SK-N-SH treated with all-trans-retinoic acid at 6 μM for 48 hours (cell line): ENCODE results near the gene CLCNKA.
A peak's percentile ranks its signal among the peaks of the same experiment; 100 is the strongest.

Source experiments
- ATAC-seq: fragments of 200-7000 bp; cut with Tn5 transposase; 3 replicates; pipeline ENCODE4 v1.9.1; 2020; ENCODE audit warnings: mild to moderate bottlenecking, moderate library complexity
- ARNTL ChIP-seq: fragments of 450-650 bp; formaldehyde crosslinking; IDR thresholded peaks from 2 replicates; pipeline ENCODE4 v1.5.0; 2020; ENCODE audit warnings: low read depth, mild to moderate bottlenecking, moderate library complexity, borderline replicate concordance
- BACH2 ChIP-seq: fragments of 250-450 bp; sonication (Bioruptor Pico); IDR thresholded peaks from 2 replicates; pipeline ENCODE4 v1.9.0; 2021; ENCODE audit warnings: mild to moderate bottlenecking, borderline replicate concordance
- CREB5 ChIP-seq: fragments of 250-450 bp; sonication (Bioruptor Pico); IDR thresholded peaks from 2 replicates; pipeline ENCODE4 v1.5.1; 2020; ENCODE audit warnings: low read depth, mild to moderate bottlenecking, moderate library complexity
- CSDC2 ChIP-seq: fragments of 250-450 bp; sonication (Bioruptor Pico); IDR thresholded peaks from 2 replicates; pipeline ENCODE4 v1.5.0; 2020; ENCODE audit warnings: mild to moderate bottlenecking, moderate library complexity
- GLIS3 ChIP-seq: fragments of 250-450 bp; sonication (Bioruptor Pico); IDR thresholded peaks from 2 replicates; pipeline ENCODE4 v1.5.0; 2020; ENCODE audit warnings: mild to moderate bottlenecking, moderate library complexity
- ISL1 ChIP-seq: fragments of 250-450 bp; sonication (Bioruptor Pico); IDR thresholded peaks from 2 replicates; pipeline ENCODE4 v2.1.2; 2022; ENCODE audit warnings: mild to moderate bottlenecking, moderate library complexity
- OSR1 ChIP-seq: fragments of 250-450 bp; sonication (Bioruptor Pico); IDR thresholded peaks from 2 replicates; pipeline ENCODE4 v1.8.0; 2022; ENCODE audit warnings: moderate library complexity, mild to moderate bottlenecking, inconsistent platforms
- PATZ1 ChIP-seq: fragments of 250-450 bp; sonication (Bioruptor Pico); IDR thresholded peaks from 2 replicates; pipeline ENCODE4 v1.8.0; 2020; ENCODE audit warnings: mild to moderate bottlenecking, moderate library complexity, borderline replicate concordance
- POU6F1 ChIP-seq: fragments of 250-450 bp; sonication (Bioruptor Pico); IDR thresholded peaks from 2 replicates; pipeline ENCODE4 v1.8.0; 2021; ENCODE audit warnings: low read depth, mild to moderate bottlenecking, moderate library complexity, borderline replicate concordance
- PPARA ChIP-seq: fragments of 250-450 bp; sonication (Bioruptor Pico); IDR thresholded peaks from 2 replicates; pipeline ENCODE4 v1.5.0; 2020; ENCODE audit warnings: mild to moderate bottlenecking, borderline replicate concordance
- SNAI2 ChIP-seq: fragments of 250-450 bp; sonication (Bioruptor Pico); IDR thresholded peaks from 2 replicates; pipeline ENCODE4 v1.5.0; 2020; ENCODE audit warnings: mild to moderate bottlenecking, moderate library complexity
- TSHZ2 ChIP-seq: fragments of 250-450 bp; sonication (Bioruptor Pico); IDR thresholded peaks from 2 replicates; pipeline ENCODE4 v1.5.0; 2020; ENCODE audit warnings: mild to moderate bottlenecking, moderate library complexity
- ZC3H10 ChIP-seq: fragments of 250-450 bp; sonication (Bioruptor Pico); IDR thresholded peaks from 2 replicates; pipeline ENCODE4 v1.5.1; 2021; ENCODE audit warnings: mild to moderate bottlenecking, moderate library complexity
- ZFP30 ChIP-seq: fragments of 450-650 bp; formaldehyde crosslinking; IDR thresholded peaks from 2 replicates; pipeline ENCODE4 v1.5.0; 2022; ENCODE audit warnings: mild to moderate bottlenecking, moderate library complexity
- ZNF565 ChIP-seq: fragments of 450-650 bp; formaldehyde crosslinking; conservative IDR thresholded peaks from 2 replicates; pipeline ENCODE4 v1.5.0; 2020; ENCODE audit warnings: low read depth, mild to moderate bottlenecking, moderate library complexity
- ZNF8 ChIP-seq: fragments of 450-650 bp; formaldehyde crosslinking; IDR thresholded peaks from 2 replicates; pipeline ENCODE4 v1.5.0; 2020; ENCODE audit warnings: mild to moderate bottlenecking, moderate library complexity

Gene CLCNKA

GRCh38 chr1:16015960-16016901, 5.6 kb upstream of the CLCNKA start:
- TF ChIP-seq PATZ1 (CRISPR knock-in tag) (no peak), GLIS3 (CRISPR knock-in tag) (no peak), CREB5 (CRISPR knock-in tag) (no peak), ARNTL (no peak), ZNF565 (CRISPR knock-in tag) (no peak)
- ATAC-seq = no peak

- no peak for TF ChIP-seq BACH2 (CRISPR knock-in tag)
- TF ChIP-seq TSHZ2 (CRISPR knock-in tag) = no peak
- TF ChIP-seq SNAI2 = no peak
- TF ChIP-seq ZNF8 = no peak
- TF ChIP-seq PPARA (CRISPR knock-in tag) = no peak
- no peak for TF ChIP-seq ZNF565 (CRISPR knock-in tag)
- TF ChIP-seq ZFP30 (CRISPR knock-in tag) = no peak
- TF ChIP-seq ZC3H10 (CRISPR knock-in tag) = no peak
- no peak for TF ChIP-seq OSR1
- TF ChIP-seq PATZ1 (CRISPR knock-in tag) = no peak
- TF ChIP-seq POU6F1 (CRISPR knock-in tag) = no peak
- no peak for ATAC-seq
These were observed 4.8 kb upstream of the CLCNKA start for GRCh38 chr1:16017076-16017460.

GRCh38 chr1:16017461-16018303, 4.2 kb upstream of the CLCNKA start, which contains the start of gene HSPB7:
TSS of gene HSPB7 (minus strand) at chr1:16018043. CDS start at chr1:16017963, 80 bp downstream.
- ATAC-seq = peak; percentile 83
- TF ChIP-seq OSR1 (no peak), SNAI2 (0 out of 2 replicates have a peak, but pooled peaks have one; percentile 48), ISL1 (0 out of 2 replicates have a peak, but pooled peaks have one; percentile 15), CSDC2 (no peak), TSHZ2 (CRISPR knock-in tag) (0 out of 2 replicates have a peak, but pooled peaks have one; percentile 11), PATZ1 (CRISPR knock-in tag) (0 out of 2 replicates have a peak, but pooled peaks have one; percentile 14), CREB5 (CRISPR knock-in tag) (peak; percentile 23; the same call in 1 of the 2 replicates)
